Right kidney (tissue), 1 donor: ENCODE data around the gene SHB.
A peak's percentile ranks its signal among the peaks of the same experiment; 100 is the strongest.
"Not testable (repeated sequence)": the region's sequence is repeated elsewhere in the genome, so short reads cannot be mapped to it uniquely, and the experiment has no call there.

Experiments
- DNase-seq: peaks from one replicate; pipeline ENCODE4 v3.0.0-alpha.2; 2016

SHB gene

GRCh38 chr9:38064842-38065368, 4.1 kb downstream of the SHB start:
- DNase-seq, result no peak

GRCh38 chr9:38063363-38063707, 5.7 kb downstream of the SHB start:
- no peak for DNase-seq

- no peak for DNase-seq
Observed at GRCh38 chr9:38062498-38063362, 6.3 kb downstream of the SHB start.

GRCh38 chr9:38062106-38062497, 6.9 kb downstream of the SHB start:
- DNase-seq, result no peak

- no peak for DNase-seq
Observed at GRCh38 chr9:38061326-38061977, 7.6 kb downstream of the SHB start.

GRCh38 chr9:38060681-38061080, 8.3 kb downstream of the SHB start:
- DNase-seq, result no peak

- no peak for DNase-seq
Observed at GRCh38 chr9:38059233-38059936, 9.6 kb downstream of the SHB start.

- DNase-seq, result no peak
Observed at GRCh38 chr9:38058452-38059232, 10.4 kb downstream of the SHB start.

GRCh38 chr9:38057416-38058195, 11.4 kb downstream of the SHB start:
- no peak for DNase-seq

GRCh38 chr9:38054653-38055052, 14.4 kb downstream of the SHB start:
- no peak for DNase-seq

- peak; percentile 0 for DNase-seq
Observed at GRCh38 chr9:38053697-38054461, 15.1 kb downstream of the SHB start.

GRCh38 chr9:38051780-38052546, 17.1 kb downstream of the SHB start:
- DNase-seq, result no peak

GRCh38 chr9:38048316-38048969, 20.6 kb downstream of the SHB start:
- DNase-seq, result no peak

GRCh38 chr9:38047301-38048251, 21.5 kb downstream of the SHB start:
- DNase-seq, result peak; percentile 72

- DNase-seq, result peak; percentile 31
Observed at GRCh38 chr9:38046661-38047300, 22.2 kb downstream of the SHB start.

GRCh38 chr9:38045939-38046338, 23.1 kb downstream of the SHB start:
- not testable (repeated sequence) for DNase-seq

- DNase-seq, result no peak
Observed at GRCh38 chr9:38044706-38045105, 24.3 kb downstream of the SHB start.
